Chondrocyte (in vitro differentiated cells): Measurements from ENCODE around the gene GAS5. TPM values are rescaled to one million over a fixed set of nuclear protein-coding genes. Genes with fewer than 3 reads are reported as not detected.

Experiments
- DNase-seq: peaks from one replicate; pipeline ENCODE4 v3.0.0; 2021; ENCODE audit warnings: mixed read lengths, low spot score
- H3K27ac Mint-ChIP-seq: one replicate; pipeline ENCODE4 v1.8.0; 2021; ENCODE audit warnings: mild to moderate bottlenecking, moderate library complexity, mixed read lengths; ENCODE audit not compliant: unreplicated experiment
- H3K27me3 Mint-ChIP-seq: 2 replicates; pipeline ENCODE4 v1.8.0; 2021; ENCODE audit warnings: low read depth, mixed read lengths
- H3K36me3 Mint-ChIP-seq: 2 replicates; pipeline ENCODE4 v1.8.0; 2021; ENCODE audit warnings: low read depth, mixed read lengths
- H3K4me1 Mint-ChIP-seq: 2 replicates; pipeline ENCODE4 v1.8.0; 2021; ENCODE audit warnings: low read depth, mild to moderate bottlenecking, mixed read lengths
- H3K4me3 Mint-ChIP-seq: one replicate; pipeline ENCODE4 v1.8.0; 2021; ENCODE audit warnings: mild to moderate bottlenecking, moderate library complexity, mixed read lengths; ENCODE audit not compliant: unreplicated experiment
- H3K9me3 Mint-ChIP-seq: 2 replicates; pipeline ENCODE4 v1.8.0; 2021; ENCODE audit warnings: low read depth, mixed read lengths
- CTCF ChIP-seq: fragments of 200-600 bp; sonication (generic); IDR thresholded peaks from 2 replicates; pipeline ENCODE4 v1.5.0; 2021; ENCODE audit warnings: antibody characterized with exemption, mild to moderate bottlenecking, moderate library complexity
- long read RNA-seq: library from polyadenylated mRNA; stranded (forward); transcript quantifications from one replicate; pipeline ENCODE4 v2.0.0, GENCODE V29; 2021
- total RNA-seq: library from RNA; stranded (reverse); gene quantifications from 3 replicates; pipeline ENCODE4 v1.2.1, GENCODE V29; 2021

The GAS5 gene
- 190 to 340 TPM (median 307 TPM) in 3 replicates for total RNA-seq
- long read RNA-seq, transcript GAS5-221 (12 exons, 632 nt): major isoform, 44 of 130 reads
- long read RNA-seq, partial matches to known transcripts: 3 of 130 reads
- long read RNA-seq, other reads (novel, unspliced or antisense): 76 of 130 reads

GRCh38 chr1:173867753-173868265 is at the start of gene GAS5:
GAS5 (minus strand) TSS chr1:173867989.
- H3K4me3 Mint-ChIP-seq: peak within 1 kb of the TSS; percentile 91
- no peaks in the 10 kb centered on the region for H3K27me3 Mint-ChIP-seq
- H3K4me1 Mint-ChIP-seq: peaks cover 58% of the 10 kb centered on the region
- H3K27ac Mint-ChIP-seq: peak within 1 kb of the TSS; percentile 98
- peaks cover 37% of the 10 kb centered on the region for H3K36me3 Mint-ChIP-seq
- no peak for TF ChIP-seq CTCF
- no peaks in the 10 kb centered on the region for H3K9me3 Mint-ChIP-seq
- peak; percentile 100 for DNase-seq

GRCh38 chr1:173917149-173917548 is 49.4 kb upstream of the GAS5 start, which contains the start of gene SERPINC1:
SERPINC1 (minus strand) TSS chr1:173917327; CDS start chr1:173917259, 68 bp downstream.
- Mint-ChIP-seq H3K27ac (no peak within 1 kb of the TSS), H3K4me3 (no peak within 1 kb of the TSS), H3K9me3 (no peaks in the 10 kb centered on the region), H3K36me3 (peaks cover 2% of the 10 kb centered on the region), H3K27me3 (no peaks in the 10 kb centered on the region), H3K4me1 (no peaks in the 10 kb centered on the region)
- no peak for DNase-seq
- no peak for TF ChIP-seq CTCF

GRCh38 chr1:173916667-173917066 is 48.9 kb upstream of the GAS5 start:
- H3K27ac Mint-ChIP-seq: no peak overlapping the region
- TF ChIP-seq CTCF: no peak
- no peaks in the 10 kb centered on the region for H3K27me3 Mint-ChIP-seq

GRCh38 chr1:173915596-173915995 is 47.8 kb upstream of the GAS5 start:
- TF ChIP-seq CTCF: no peak
- H3K27ac Mint-ChIP-seq: no peak overlapping the region
- H3K4me1 Mint-ChIP-seq: no peaks in the 10 kb centered on the region
- DNase-seq: no peak
- no peak overlapping the region for H3K4me3 Mint-ChIP-seq
- no peaks in the 10 kb centered on the region for H3K36me3 Mint-ChIP-seq
- no peaks in the 10 kb centered on the region for H3K27me3 Mint-ChIP-seq
- no peaks in the 10 kb centered on the region for H3K9me3 Mint-ChIP-seq

More at GRCh38 chr1:173916667-173917066, 48.9 kb upstream of the GAS5 start:
- Mint-ChIP-seq H3K4me3 (no peak overlapping the region), H3K4me1 (no peaks in the 10 kb centered on the region), H3K9me3 (no peaks in the 10 kb centered on the region), H3K36me3 (peaks cover 2% of the 10 kb centered on the region)
- DNase-seq: no peak

GRCh38 chr1:173914366-173914871 is 46.6 kb upstream of the GAS5 start:
- TF ChIP-seq CTCF: peak; percentile 66
- Mint-ChIP-seq H3K36me3 (no peaks in the 10 kb centered on the region), H3K9me3 (no peaks in the 10 kb centered on the region), H3K4me3 (no peak overlapping the region), H3K27me3 (no peaks in the 10 kb centered on the region), H3K4me1 (no peaks in the 10 kb centered on the region), H3K27ac (no peak overlapping the region)
- DNase-seq: no peak
